Activated naive CD8-positive, alpha-beta T cell treated with anti-CD3 and anti-CD28 coated beads, Interleukin-2, amount 50 U/mL, for 24 hours (primary cell): ENCODE data around the gene RGL3.

Experiments
- ATAC-seq: fragments of 150-1000 bp; cut with Tn5 transposase; one replicate; pipeline ENCODE4 v1.10.0; 2021
- DNase-seq: peaks from one replicate; pipeline ENCODE4 v3.0.0; 2021
- H3K27ac Mint-ChIP-seq: one replicate; pipeline ENCODE4 v1.8.0; 2021; ENCODE audit warnings: mild to moderate bottlenecking, mixed read lengths
- H3K27me3 Mint-ChIP-seq: one replicate; pipeline ENCODE4 v1.8.0; 2021; ENCODE audit warnings: mixed read lengths
- H3K36me3 Mint-ChIP-seq: one replicate; pipeline ENCODE4 v1.8.0; 2021; ENCODE audit warnings: low read depth, mixed read lengths
- H3K4me1 Mint-ChIP-seq: one replicate; pipeline ENCODE4 v1.8.0; 2021; ENCODE audit warnings: mixed read lengths
- H3K4me3 Mint-ChIP-seq: one replicate; pipeline ENCODE4 v1.8.0; 2021; ENCODE audit warnings: mild to moderate bottlenecking, moderate library complexity, mixed read lengths
- H3K9me3 Mint-ChIP-seq: one replicate; pipeline ENCODE4 v1.8.0; 2021; ENCODE audit warnings: mixed read lengths

Gene RGL3

GRCh38 chr19:11374433-11375142, 44.5 kb downstream of the RGL3 start, which contains the start of gene SWSAP1:
TSS of gene SWSAP1 (plus strand) at chr19:11374666. CDS start at chr19:11374681, 15 bp downstream.
- Mint-ChIP-seq H3K9me3 (no peaks in the 10 kb centered on the region), H3K27me3 (no peaks in the 10 kb centered on the region), H3K27ac (no peak within 1 kb of the TSS), H3K36me3 (peaks cover 14% of the 10 kb centered on the region), H3K4me1 (peaks cover 36% of the 10 kb centered on the region), H3K4me3 (no peak within 1 kb of the TSS)
- ATAC-seq (peak; percentile 94), DNase-seq (peak; percentile 96)

- Mint-ChIP-seq H3K9me3 (no peaks in the 10 kb centered on the region), H3K27ac (no peak overlapping the region), H3K36me3 (peaks cover 16% of the 10 kb centered on the region), H3K27me3 (no peaks in the 10 kb centered on the region), H3K4me1 (peaks cover 33% of the 10 kb centered on the region), H3K4me3 (no peak overlapping the region)
- DNase-seq (peak; percentile 13), ATAC-seq (no peak)
Observed at GRCh38 chr19:11373885-11374432, 45.2 kb downstream of the RGL3 start.

GRCh38 chr19:11373166-11373884, 45.8 kb downstream of the RGL3 start:
- Mint-ChIP-seq H3K27me3 (no peaks in the 10 kb centered on the region), H3K9me3 (no peaks in the 10 kb centered on the region), H3K27ac (no peak overlapping the region), H3K4me3 (no peak overlapping the region), H3K36me3 (peaks cover 16% of the 10 kb centered on the region), H3K4me1 (peaks cover 27% of the 10 kb centered on the region)
- ATAC-seq = no peak
- no peak for DNase-seq

GRCh38 chr19:11370744-11371143, 48.4 kb downstream of the RGL3 start:
- ATAC-seq = no peak
- H3K36me3 Mint-ChIP-seq = peaks cover 5% of the 10 kb centered on the region
- no peak overlapping the region for H3K27ac Mint-ChIP-seq
- no peak overlapping the region for H3K4me3 Mint-ChIP-seq
- DNase-seq = no peak
- H3K9me3 Mint-ChIP-seq = no peaks in the 10 kb centered on the region
- H3K4me1 Mint-ChIP-seq = peaks cover 8% of the 10 kb centered on the region
- H3K27me3 Mint-ChIP-seq = no peaks in the 10 kb centered on the region

- H3K27me3 Mint-ChIP-seq = no peaks in the 10 kb centered on the region
- no peaks in the 10 kb centered on the region for H3K9me3 Mint-ChIP-seq
- DNase-seq (no peak), ATAC-seq (no peak)
- peaks cover 5% of the 10 kb centered on the region for H3K36me3 Mint-ChIP-seq
- H3K4me3 Mint-ChIP-seq = no peak overlapping the region
- no peaks in the 10 kb centered on the region for H3K4me1 Mint-ChIP-seq
- H3K27ac Mint-ChIP-seq = no peak overlapping the region
Observed at GRCh38 chr19:11367528-11367927, 51.6 kb downstream of the RGL3 start.

- Mint-ChIP-seq H3K4me1 (no peaks in the 10 kb centered on the region), H3K4me3 (no peak overlapping the region), H3K27me3 (no peaks in the 10 kb centered on the region), H3K36me3 (peaks cover 3% of the 10 kb centered on the region), H3K27ac (no peak overlapping the region), H3K9me3 (no peaks in the 10 kb centered on the region)
- DNase-seq = no peak
- ATAC-seq = no peak
Observed at GRCh38 chr19:11365557-11366117, 53.5 kb downstream of the RGL3 start.

GRCh38 chr19:11364935-11365334, 54.2 kb downstream of the RGL3 start:
- Mint-ChIP-seq H3K27ac (no peak overlapping the region), H3K36me3 (peaks cover 2% of the 10 kb centered on the region), H3K9me3 (no peaks in the 10 kb centered on the region), H3K4me1 (no peaks in the 10 kb centered on the region), H3K27me3 (no peaks in the 10 kb centered on the region), H3K4me3 (no peak overlapping the region)
- DNase-seq (no peak), ATAC-seq (no peak)

GRCh38 chr19:11364296-11364904, 54.7 kb downstream of the RGL3 start:
- Mint-ChIP-seq H3K27ac (no peak overlapping the region), H3K9me3 (no peaks in the 10 kb centered on the region), H3K36me3 (peaks cover 2% of the 10 kb centered on the region), H3K4me1 (no peaks in the 10 kb centered on the region), H3K27me3 (no peaks in the 10 kb centered on the region), H3K4me3 (no peak overlapping the region)
- ATAC-seq (no peak), DNase-seq (no peak)

GRCh38 chr19:11363881-11364280, 55.2 kb downstream of the RGL3 start:
- Mint-ChIP-seq H3K4me1 (no peaks in the 10 kb centered on the region), H3K27ac (no peak overlapping the region), H3K4me3 (no peak overlapping the region), H3K27me3 (no peaks in the 10 kb centered on the region), H3K9me3 (no peaks in the 10 kb centered on the region), H3K36me3 (no peaks in the 10 kb centered on the region)
- ATAC-seq (no peak), DNase-seq (no peak)

GRCh38 chr19:11361771-11362731, 57.1 kb downstream of the RGL3 start:
- H3K4me1 Mint-ChIP-seq = no peaks in the 10 kb centered on the region
- no peak overlapping the region for H3K4me3 Mint-ChIP-seq
- H3K27me3 Mint-ChIP-seq = no peaks in the 10 kb centered on the region
- no peak overlapping the region for H3K27ac Mint-ChIP-seq
- no peaks in the 10 kb centered on the region for H3K36me3 Mint-ChIP-seq
- ATAC-seq (no peak), DNase-seq (no peak)
- H3K9me3 Mint-ChIP-seq = no peaks in the 10 kb centered on the region

- Mint-ChIP-seq H3K27ac (no peak overlapping the region), H3K4me1 (peaks cover under 1% of the 10 kb centered on the region), H3K9me3 (no peaks in the 10 kb centered on the region), H3K36me3 (no peaks in the 10 kb centered on the region), H3K4me3 (no peak overlapping the region), H3K27me3 (no peaks in the 10 kb centered on the region)
- peak; percentile 36 for DNase-seq
- no peak for ATAC-seq
Observed at GRCh38 chr19:11361037-11361770, 57.9 kb downstream of the RGL3 start.

- H3K9me3 Mint-ChIP-seq = no peaks in the 10 kb centered on the region
- no peak for ATAC-seq
- H3K27me3 Mint-ChIP-seq = peaks cover 6% of the 10 kb centered on the region
- H3K4me3 Mint-ChIP-seq = no peak overlapping the region
- DNase-seq = no peak
- no peaks in the 10 kb centered on the region for H3K36me3 Mint-ChIP-seq
- H3K4me1 Mint-ChIP-seq = peaks cover 7% of the 10 kb centered on the region
- no peak overlapping the region for H3K27ac Mint-ChIP-seq
Observed at GRCh38 chr19:11359421-11359820, 59.7 kb downstream of the RGL3 start.
